Right atrium auricular region (tissue), 2 donors: ENCODE results near the gene MED13. TPM values are rescaled to one million over a fixed set of nuclear protein-coding genes. Genes with fewer than 3 reads are reported as not detected.
"Not testable (repeated sequence)": the region's sequence is repeated elsewhere in the genome, so short reads cannot be mapped to it uniquely, and the experiment has no call there.

Experiments
- DNase-seq: peaks from one replicate; pipeline ENCODE4 v3.0.0-alpha.2; 2019; ENCODE audit warnings: low spot score
- H3K27ac ChIP-seq, 2 donors: fragments of 200-600 bp; sonication (generic); 1 replicate in 1 of 2; 2 replicates in 1 of 2; pipeline ENCODE4 v1.5.1; 2016 to 2019
- H3K27me3 ChIP-seq, 2 donors: fragments of 200-600 bp; sonication (generic); one replicate each; pipeline versions ENCODE4 v1.5.1 to v1.6.0; 2017 to 2019
- H3K36me3 ChIP-seq: fragments of 200-600 bp; sonication (generic); one replicate; pipeline ENCODE4 v1.5.1; 2016
- H3K4me1 ChIP-seq, 2 donors: fragments of 200-600 bp; sonication (generic); one replicate each; pipeline versions ENCODE4 v1.5.1 to v1.6.0; 2017 to 2019
- H3K4me3 ChIP-seq, 2 donors: fragments of 200-600 bp; sonication (generic); 1 replicate in 1 of 2; 2 replicates in 1 of 2; pipeline ENCODE4 v1.5.1; 2017 to 2019; ENCODE audit warnings: mild to moderate bottlenecking in 1 of 2, moderate library complexity in 1 of 2
- H3K9me3 ChIP-seq, 2 donors: fragments of 200-600 bp; sonication (generic); one replicate each; pipeline ENCODE4 v1.5.1; 2019
- total RNA-seq, 2 donors: library from RNA; depleted of rRNA; stranded (reverse); fragments of >200 nt; gene quantifications; one replicate each; pipeline ENCODE4 v1.1.0, GENCODE V29; 2016
- TF ChIP-seq, protein P1 (sequence below), 2 donors: fragments of 200-600 bp; sonication (generic); IDR thresholded peaks; one replicate each; pipeline ENCODE4 v1.5.1; 2019; ENCODE audit warnings: antibody characterized with exemption in 2 of 2

MED13 gene
- total RNA-seq, 2 donors from 2014 or later: 33.2 to 42.4 TPM

DNA sequence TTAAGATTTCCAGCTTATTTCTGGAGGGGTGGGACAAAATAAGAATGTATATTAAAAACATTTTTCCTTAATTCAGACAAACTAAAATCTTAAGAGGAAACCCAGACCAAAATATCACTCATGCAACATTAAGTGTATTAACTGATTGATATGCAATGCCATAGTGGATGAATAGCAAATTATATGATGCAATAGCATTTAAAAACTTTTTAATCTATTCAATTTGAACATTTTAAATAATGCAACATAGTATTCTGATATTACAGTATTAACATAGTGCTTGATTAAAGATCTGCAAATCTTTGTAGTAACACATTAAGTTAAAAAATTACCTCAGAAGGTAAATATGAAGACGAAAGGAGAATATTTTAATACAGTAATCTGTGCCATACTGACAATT is 122.0 kb downstream of the MED13 start:
- DNase-seq: no peak
- TF ChIP-seq, protein P1, sequence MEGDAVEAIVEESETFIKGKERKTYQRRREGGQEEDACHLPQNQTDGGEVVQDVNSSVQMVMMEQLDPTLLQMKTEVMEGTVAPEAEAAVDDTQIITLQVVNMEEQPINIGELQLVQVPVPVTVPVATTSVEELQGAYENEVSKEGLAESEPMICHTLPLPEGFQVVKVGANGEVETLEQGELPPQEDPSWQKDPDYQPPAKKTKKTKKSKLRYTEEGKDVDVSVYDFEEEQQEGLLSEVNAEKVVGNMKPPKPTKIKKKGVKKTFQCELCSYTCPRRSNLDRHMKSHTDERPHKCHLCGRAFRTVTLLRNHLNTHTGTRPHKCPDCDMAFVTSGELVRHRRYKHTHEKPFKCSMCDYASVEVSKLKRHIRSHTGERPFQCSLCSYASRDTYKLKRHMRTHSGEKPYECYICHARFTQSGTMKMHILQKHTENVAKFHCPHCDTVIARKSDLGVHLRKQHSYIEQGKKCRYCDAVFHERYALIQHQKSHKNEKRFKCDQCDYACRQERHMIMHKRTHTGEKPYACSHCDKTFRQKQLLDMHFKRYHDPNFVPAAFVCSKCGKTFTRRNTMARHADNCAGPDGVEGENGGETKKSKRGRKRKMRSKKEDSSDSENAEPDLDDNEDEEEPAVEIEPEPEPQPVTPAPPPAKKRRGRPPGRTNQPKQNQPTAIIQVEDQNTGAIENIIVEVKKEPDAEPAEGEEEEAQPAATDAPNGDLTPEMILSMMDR (IDR thresholded peaks at IDR 0.05): no peak
- Histone ChIP-seq H3K27ac (no peak overlapping the region), H3K36me3 (peaks cover 21% of the 10 kb centered on the region), H3K9me3 (no peaks in the 10 kb centered on the region), H3K27me3 (no peaks in the 10 kb centered on the region), H3K4me3 (no peak overlapping the region), H3K4me1 (no peaks in the 10 kb centered on the region)

GRCh38 chr17:61942085-61942484 is 123.0 kb downstream of the MED13 start:
- TF ChIP-seq, protein P1 (IDR thresholded peaks at IDR 0.05): no peak
- Histone ChIP-seq H3K4me1 (no peaks in the 10 kb centered on the region), H3K4me3 (no peak overlapping the region), H3K27me3 (no peaks in the 10 kb centered on the region), H3K9me3 (no peaks in the 10 kb centered on the region), H3K27ac (no peak overlapping the region), H3K36me3 (peaks cover 11% of the 10 kb centered on the region)
- DNase-seq: no peak

GRCh38 chr17:61928101-61928436 is 137.0 kb downstream of the MED13 start:
- no peaks in the 10 kb centered on the region for H3K9me3 ChIP-seq
- DNase-seq: no peak
- peak overlapping the region; percentile 76 to 82 for H3K27ac ChIP-seq
- peaks cover 0 to 11% of the 10 kb centered on the region in 2 donors for H3K4me1 ChIP-seq
- peaks cover 18% of the 10 kb centered on the region for H3K36me3 ChIP-seq
- peak overlapping the region; percentile 62 to 65 for H3K4me3 ChIP-seq
- H3K27me3 ChIP-seq: no peaks in the 10 kb centered on the region
- TF ChIP-seq, protein P1 (IDR thresholded peaks at IDR 0.05): no peak

DNA sequence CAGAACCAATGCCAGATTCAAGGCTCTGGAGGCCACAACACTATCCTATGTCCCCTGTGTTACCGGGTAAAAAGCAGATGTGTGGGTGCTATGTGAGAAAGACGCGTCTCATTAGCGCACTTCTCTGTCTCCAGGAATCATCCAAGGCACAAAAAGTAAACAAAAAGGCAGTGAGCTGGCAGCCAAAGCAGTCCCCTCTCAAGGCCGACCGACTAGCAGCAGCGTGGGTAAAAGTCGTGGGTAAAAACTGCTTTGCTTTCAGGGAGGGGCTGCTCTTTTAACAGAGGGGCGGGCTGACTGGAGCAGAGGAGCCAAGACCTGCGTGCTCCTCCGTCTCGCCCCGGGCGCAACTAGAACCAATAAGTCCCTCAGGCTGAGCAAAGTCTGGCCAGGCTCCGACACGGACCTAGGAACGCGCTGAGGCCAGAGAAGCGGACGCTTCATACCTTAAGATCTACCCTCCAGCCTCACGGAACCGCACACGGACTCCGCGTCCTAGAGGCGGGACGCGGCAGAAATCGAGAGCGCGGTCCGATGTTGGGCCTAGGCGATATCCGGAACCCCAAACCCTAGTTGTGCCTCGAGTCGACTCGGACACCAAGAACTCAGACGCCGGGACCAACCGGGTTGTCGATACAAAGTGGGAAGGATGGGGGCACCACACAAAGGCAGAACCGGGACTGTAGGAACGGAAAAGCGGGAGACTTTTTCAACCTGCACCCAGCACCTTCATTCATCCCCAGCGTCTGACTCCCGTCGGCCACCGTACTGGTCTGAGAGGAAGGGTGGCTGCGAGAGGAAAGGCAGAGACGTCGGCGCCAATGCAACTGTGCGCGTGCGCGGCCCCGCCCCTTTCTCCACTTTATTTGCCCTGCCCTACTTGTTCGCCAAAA is 137.6 kb downstream of the MED13 start, which contains the start of gene INTS2:
INTS2 (minus strand) TSS at position 775 of the 893 bp plus-strand sequence. CDS start 1,338 bp downstream, outside the sequence.
- no peaks in the 10 kb centered on the region for H3K27me3 ChIP-seq
- H3K4me1 ChIP-seq: peaks cover 0 to 11% of the 10 kb centered on the region in 2 donors
- peak within 1 kb of the TSS; percentile 62 to 65 for H3K4me3 ChIP-seq
- TF ChIP-seq, protein P1 (IDR thresholded peaks at IDR 0.05): no peak
- peaks cover 18% of the 10 kb centered on the region for H3K36me3 ChIP-seq
- peak within 1 kb of the TSS; percentile 76 to 82 for H3K27ac ChIP-seq
- DNase-seq: peak; percentile 97
- no peaks in the 10 kb centered on the region for H3K9me3 ChIP-seq

DNA sequence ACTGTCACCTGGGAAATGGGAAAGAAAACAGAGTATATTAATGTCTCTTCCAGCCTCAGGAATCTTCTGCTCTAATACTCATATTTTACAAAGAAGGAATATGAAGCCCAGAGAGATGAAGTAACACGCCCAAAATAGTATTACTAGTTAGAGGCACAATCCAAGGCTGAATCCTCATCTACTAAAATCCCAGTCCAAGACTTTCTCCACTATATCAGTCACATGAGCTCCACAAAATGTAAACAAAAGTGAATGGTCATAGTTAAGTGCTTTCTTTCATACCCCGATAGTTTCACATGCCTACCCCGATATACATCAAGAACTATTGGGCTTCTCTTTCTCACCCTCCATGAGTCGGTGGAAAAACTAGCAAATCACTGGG is 138.3 kb downstream of the MED13 start:
- Histone ChIP-seq H3K36me3 (peaks cover 18% of the 10 kb centered on the region), H3K27me3 (no peaks in the 10 kb centered on the region), H3K4me1 (peaks cover 0 to 11% of the 10 kb centered on the region in 2 donors), H3K27ac (peak overlapping the region; percentile 76 to 82), H3K9me3 (no peaks in the 10 kb centered on the region), H3K4me3 (peak overlapping the region; percentile 62 to 65)
- TF ChIP-seq, protein P1 (IDR thresholded peaks at IDR 0.05): no peak
- no peak for DNase-seq

- not testable (repeated sequence) for H3K27me3 ChIP-seq, H3K4me3 ChIP-seq
- H3K36me3 ChIP-seq: peaks cover 33% of the 10 kb centered on the region
Observed at GRCh38 chr17:61915162-61915561, 149.9 kb downstream of the MED13 start.

More at GRCh38 chr17:61915162-61915561, 149.9 kb downstream of the MED13 start:
- not testable (repeated sequence) for H3K9me3 ChIP-seq, H3K4me1 ChIP-seq, DNase-seq, H3K27ac ChIP-seq
